Activated T-helper 17 cell treated with anti-CD3 and anti-CD28 coated beads, Interleukin-2, amount 50 U/mL, for 72 hours (primary cell): ENCODE measurements around the gene SBK1. TPM values are rescaled to one million over a fixed set of nuclear protein-coding genes. Genes with fewer than 3 reads are reported as not detected.
"Not testable (repeated sequence)": the region's sequence is repeated elsewhere in the genome, so short reads cannot be mapped to it uniquely, and the experiment has no call there.

Experiments
- ATAC-seq: fragments of 150-1000 bp; cut with Tn5 transposase; replicated peaks from 2 replicates; pipeline ENCODE4 v1.10.0; 2021; ENCODE audit warnings: mild to moderate bottlenecking, moderate library complexity
- H3K27ac Mint-ChIP-seq: one replicate; pipeline ENCODE4 v1.8.0; 2022; ENCODE audit warnings: mixed read lengths
- H3K27me3 Mint-ChIP-seq: one replicate; pipeline ENCODE4 v1.8.0; 2022; ENCODE audit warnings: mixed read lengths
- H3K36me3 Mint-ChIP-seq: one replicate; pipeline ENCODE4 v1.8.0; 2022; ENCODE audit warnings: low read depth, mild to moderate bottlenecking, mixed read lengths
- H3K4me1 Mint-ChIP-seq: one replicate; pipeline ENCODE4 v1.8.0; 2022; ENCODE audit warnings: mixed read lengths
- H3K4me3 Mint-ChIP-seq: one replicate; pipeline ENCODE4 v1.8.0; 2022; ENCODE audit warnings: mild to moderate bottlenecking, mixed read lengths
- H3K9me3 Mint-ChIP-seq: one replicate; pipeline ENCODE4 v1.8.0; 2022; ENCODE audit warnings: mixed read lengths
- total RNA-seq, 2 donors: library from RNA; stranded (reverse); gene quantifications; one replicate each; pipeline ENCODE4 v1.2.3, GENCODE V29; 2022

SBK1 gene
- total RNA-seq, result 10 to 100 TPM in 1 of 2 donors, 1 to 10 TPM in 1; 1.7 to 17.6 TPM

GRCh38 chr16:28291651-28292626 lies at the start of gene SBK1:
Gene SBK1 (plus strand): TSS chr16:28292525. CDS start chr16:28317392, 24,867 bp downstream.
- peaks cover 31% of the 10 kb centered on the region for H3K4me1 Mint-ChIP-seq
- peak within 1 kb of the TSS; percentile 47 for H3K27ac Mint-ChIP-seq
- no peaks in the 10 kb centered on the region for H3K9me3 Mint-ChIP-seq
- H3K4me3 Mint-ChIP-seq, result peak within 1 kb of the TSS; percentile 80
- H3K36me3 Mint-ChIP-seq, result peaks cover 9% of the 10 kb centered on the region
- no peaks in the 10 kb centered on the region for H3K27me3 Mint-ChIP-seq
- ATAC-seq, result peak; percentile 96

GRCh38 chr16:28249483-28249882 lies 42.8 kb upstream of the SBK1 start:
- not testable (repeated sequence) for H3K27me3 Mint-ChIP-seq, H3K4me3 Mint-ChIP-seq, H3K27ac Mint-ChIP-seq, H3K9me3 Mint-ChIP-seq, ATAC-seq, H3K4me1 Mint-ChIP-seq, H3K36me3 Mint-ChIP-seq

DNA sequence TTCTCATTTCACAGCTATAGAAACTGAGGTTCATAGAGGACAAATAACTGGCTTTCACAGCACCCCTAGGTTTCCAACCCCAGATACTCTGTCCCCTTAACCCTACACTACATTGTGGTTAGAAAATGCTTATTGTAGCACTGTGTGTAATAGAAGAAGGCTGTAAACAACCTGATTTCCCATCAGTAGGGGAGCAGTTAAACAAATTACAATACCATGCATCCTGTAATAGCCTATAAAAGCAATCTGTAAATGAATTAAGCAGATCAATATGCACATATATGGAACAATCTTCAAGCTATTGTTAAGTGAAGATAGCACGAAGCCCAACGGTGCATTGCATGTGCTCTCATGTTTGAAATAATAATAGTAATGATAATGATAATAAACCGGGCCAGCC lies 41.3 kb upstream of the SBK1 start:
- no peak overlapping the region for H3K27ac Mint-ChIP-seq
- H3K36me3 Mint-ChIP-seq, result no peaks in the 10 kb centered on the region
- H3K9me3 Mint-ChIP-seq, result no peaks in the 10 kb centered on the region

GRCh38 chr16:28254158-28254557 lies 38.2 kb upstream of the SBK1 start:
- Mint-ChIP-seq H3K4me1 (no peaks in the 10 kb centered on the region), H3K9me3 (no peaks in the 10 kb centered on the region), H3K36me3 (no peaks in the 10 kb centered on the region), H3K27ac (no peak overlapping the region), H3K27me3 (peaks cover 3% of the 10 kb centered on the region), H3K4me3 (no peak overlapping the region)
- no peak for ATAC-seq

More for the DNA sequence above, 41.3 kb upstream of the SBK1 start:
- no peaks in the 10 kb centered on the region for H3K4me1 Mint-ChIP-seq
- no peak overlapping the region for H3K4me3 Mint-ChIP-seq
- peaks cover 3% of the 10 kb centered on the region for H3K27me3 Mint-ChIP-seq
- ATAC-seq, result no peak

GRCh38 chr16:28255838-28256237 lies 36.5 kb upstream of the SBK1 start:
- Mint-ChIP-seq H3K36me3 (no peaks in the 10 kb centered on the region), H3K9me3 (no peaks in the 10 kb centered on the region), H3K27me3 (peaks cover 7% of the 10 kb centered on the region), H3K27ac (no peak overlapping the region), H3K4me3 (no peak overlapping the region), H3K4me1 (peaks cover 6% of the 10 kb centered on the region)
- no peak for ATAC-seq

DNA sequence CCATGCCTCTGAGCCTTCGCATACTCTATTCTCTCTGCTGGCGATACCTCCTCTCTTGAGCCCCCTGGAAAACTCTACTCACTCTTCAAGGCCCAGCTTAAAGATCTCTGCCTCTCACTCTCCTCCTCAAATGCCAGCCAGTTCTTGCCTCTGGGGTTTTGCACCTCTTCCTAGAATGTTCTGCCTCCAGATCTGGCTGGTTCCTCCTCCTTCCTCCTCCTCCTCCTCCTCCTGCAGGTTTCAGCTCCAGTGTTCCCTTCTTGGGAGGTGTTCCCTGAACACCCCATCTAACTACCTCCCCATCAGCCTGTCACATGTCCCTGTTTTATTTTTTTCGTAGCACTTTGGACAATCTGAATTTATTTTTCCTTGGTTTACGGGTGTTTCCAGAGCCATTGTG lies 35.1 kb upstream of the SBK1 start:
- ATAC-seq, result no peak

GRCh38 chr16:28258567-28258966 lies 33.8 kb upstream of the SBK1 start:
- no peaks in the 10 kb centered on the region for H3K36me3 Mint-ChIP-seq

More for the DNA sequence above, 35.1 kb upstream of the SBK1 start:
- Mint-ChIP-seq H3K36me3 (no peaks in the 10 kb centered on the region), H3K9me3 (no peaks in the 10 kb centered on the region), H3K4me3 (no peak overlapping the region), H3K27me3 (peaks cover 10% of the 10 kb centered on the region), H3K4me1 (peaks cover 6% of the 10 kb centered on the region), H3K27ac (no peak overlapping the region)

DNA sequence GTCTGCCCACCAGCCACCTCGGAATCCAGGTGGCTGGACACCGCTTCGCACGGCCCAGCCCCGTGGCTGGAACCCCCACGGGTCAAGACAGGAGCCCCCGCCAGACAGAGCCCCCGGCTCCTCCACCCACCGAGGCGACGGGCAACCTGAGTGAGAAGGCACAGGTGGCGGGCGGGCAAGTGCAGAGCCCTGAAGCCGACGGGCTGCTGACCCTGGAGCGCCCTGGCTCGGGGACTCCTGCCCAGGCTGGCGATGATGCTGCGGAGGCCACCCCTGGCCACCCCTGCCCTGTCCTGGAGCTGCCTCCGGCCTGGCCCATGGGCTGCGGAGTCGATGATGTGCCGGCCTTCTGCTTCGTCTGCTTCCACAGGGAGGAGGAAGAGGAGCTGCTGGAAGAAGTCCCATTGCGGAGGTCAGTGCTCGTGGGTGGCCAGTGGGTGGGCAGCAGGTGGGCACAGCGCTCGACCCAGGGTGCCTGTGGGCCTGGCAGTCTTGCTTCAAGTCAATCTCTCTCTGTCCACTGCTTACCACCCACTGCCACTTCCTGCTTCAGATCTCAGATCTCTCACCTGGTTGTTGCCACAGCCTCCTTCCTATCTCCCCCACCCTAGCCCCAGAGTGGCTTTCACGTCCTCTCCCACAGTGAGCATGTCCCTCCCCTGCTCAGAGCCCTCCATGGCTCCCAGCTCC lies 33.1 kb upstream of the SBK1 start:
- Mint-ChIP-seq H3K36me3 (no peaks in the 10 kb centered on the region), H3K27ac (no peak overlapping the region), H3K9me3 (no peaks in the 10 kb centered on the region), H3K27me3 (peaks cover 11% of the 10 kb centered on the region), H3K4me3 (no peak overlapping the region), H3K4me1 (peaks cover 6% of the 10 kb centered on the region)
- no peak for ATAC-seq

More at GRCh38 chr16:28258567-28258966, 33.8 kb upstream of the SBK1 start:
- ATAC-seq, result no peak
- no peak overlapping the region for H3K4me3 Mint-ChIP-seq
- no peaks in the 10 kb centered on the region for H3K9me3 Mint-ChIP-seq
- no peak overlapping the region for H3K27ac Mint-ChIP-seq
- peaks cover 11% of the 10 kb centered on the region for H3K27me3 Mint-ChIP-seq
- peaks cover 6% of the 10 kb centered on the region for H3K4me1 Mint-ChIP-seq

DNA sequence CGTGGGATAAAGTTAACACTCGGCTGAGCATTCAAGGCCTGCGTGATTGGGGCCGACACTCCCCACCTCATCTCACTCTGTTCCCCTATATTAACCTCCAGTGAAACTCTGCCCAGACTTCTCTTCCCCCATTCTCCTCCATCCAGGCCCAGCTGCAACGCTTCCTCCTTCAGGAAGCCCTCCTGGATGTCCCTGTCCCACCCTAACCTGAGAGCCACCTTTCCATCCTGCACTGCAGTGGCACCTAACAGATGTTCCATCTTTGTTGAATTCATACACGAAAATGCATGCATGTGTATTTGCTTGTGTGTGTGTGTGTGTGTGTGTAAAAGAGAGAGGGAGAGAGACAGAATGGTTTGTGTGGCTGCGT lies 32.6 kb upstream of the SBK1 start:
- no peak overlapping the region for H3K4me3 Mint-ChIP-seq
- peaks cover 6% of the 10 kb centered on the region for H3K4me1 Mint-ChIP-seq
- H3K27ac Mint-ChIP-seq, result no peak overlapping the region
- H3K27me3 Mint-ChIP-seq, result peaks cover 11% of the 10 kb centered on the region
- no peak for ATAC-seq
- H3K36me3 Mint-ChIP-seq, result no peaks in the 10 kb centered on the region
- H3K9me3 Mint-ChIP-seq, result no peaks in the 10 kb centered on the region

DNA sequence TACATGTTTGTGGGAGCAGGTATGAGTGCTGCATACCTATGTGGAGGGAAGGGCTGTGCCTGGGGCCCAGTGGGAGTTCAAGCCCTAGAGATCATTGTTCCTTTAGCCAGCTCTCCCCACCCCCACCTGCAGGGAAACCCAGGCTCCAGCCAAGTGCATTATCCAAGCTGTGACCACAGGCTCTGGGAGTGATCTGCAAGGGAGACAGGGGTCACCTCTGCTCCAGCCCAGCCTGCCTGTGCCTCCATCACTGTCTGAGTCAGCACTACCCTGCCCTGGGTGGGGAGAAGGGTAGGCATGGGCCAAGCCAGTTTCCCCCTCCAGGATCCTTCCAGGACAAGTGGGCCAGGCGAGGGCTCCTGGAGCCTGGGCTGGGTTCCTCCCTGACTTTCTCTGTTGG lies 32.1 kb upstream of the SBK1 start:
- ATAC-seq, result no peak
- H3K27ac Mint-ChIP-seq, result no peak overlapping the region
- H3K36me3 Mint-ChIP-seq, result no peaks in the 10 kb centered on the region
- peaks cover 6% of the 10 kb centered on the region for H3K4me1 Mint-ChIP-seq
- H3K27me3 Mint-ChIP-seq, result peaks cover 11% of the 10 kb centered on the region
- H3K9me3 Mint-ChIP-seq, result no peaks in the 10 kb centered on the region
- no peak overlapping the region for H3K4me3 Mint-ChIP-seq

- no peak for ATAC-seq
- H3K4me1 Mint-ChIP-seq, result peaks cover 6% of the 10 kb centered on the region
- no peaks in the 10 kb centered on the region for H3K36me3 Mint-ChIP-seq
- H3K27me3 Mint-ChIP-seq, result peaks cover 11% of the 10 kb centered on the region
- H3K27ac Mint-ChIP-seq, result no peak overlapping the region
- no peak overlapping the region for H3K4me3 Mint-ChIP-seq
- no peaks in the 10 kb centered on the region for H3K9me3 Mint-ChIP-seq
Measured at GRCh38 chr16:28261942-28262341, 30.4 kb upstream of the SBK1 start.

DNA sequence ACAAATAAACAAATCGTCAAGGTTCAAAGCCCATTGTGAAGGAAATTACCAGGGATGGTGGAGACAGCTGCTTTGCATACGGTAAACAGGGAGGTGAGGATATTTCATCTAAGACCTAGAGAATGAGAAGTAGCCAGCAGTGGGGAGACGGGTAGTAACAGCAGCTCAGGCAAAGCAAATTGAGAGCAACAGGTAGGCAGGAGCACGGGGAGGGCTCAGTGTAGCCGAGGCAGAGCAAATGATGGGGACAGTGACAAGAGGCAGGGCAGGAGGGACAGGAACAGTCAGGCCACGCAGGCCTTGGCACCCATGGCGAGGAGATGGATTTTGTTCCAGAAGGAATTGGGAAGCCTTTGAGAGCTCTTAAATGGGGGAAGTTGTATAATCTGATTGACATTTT lies 29.0 kb upstream of the SBK1 start:
- Mint-ChIP-seq H3K36me3 (no peaks in the 10 kb centered on the region), H3K27me3 (peaks cover 11% of the 10 kb centered on the region), H3K4me1 (peaks cover 6% of the 10 kb centered on the region), H3K9me3 (no peaks in the 10 kb centered on the region), H3K4me3 (no peak overlapping the region), H3K27ac (no peak overlapping the region)
- no peak for ATAC-seq

DNA sequence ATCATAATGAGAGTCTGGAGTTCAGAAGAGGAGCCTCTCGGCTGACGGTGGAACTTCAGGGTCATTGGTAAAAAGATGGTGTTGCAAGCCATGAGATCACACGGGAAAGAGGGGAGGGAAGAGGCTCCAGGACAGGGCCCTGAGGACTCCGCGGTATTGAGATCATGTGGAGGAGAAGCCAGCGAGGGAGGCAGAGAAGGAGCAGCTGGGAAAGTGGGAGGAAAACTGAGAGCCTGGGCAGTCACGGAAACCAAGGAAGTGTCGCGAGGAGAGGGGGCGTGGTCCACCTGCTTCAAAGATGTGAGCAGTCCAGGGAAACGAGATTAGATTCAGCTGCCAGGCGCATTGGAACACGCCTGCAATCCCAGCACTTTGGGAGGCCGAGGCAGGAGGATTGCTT lies 27.7 kb upstream of the SBK1 start:
- ATAC-seq, result no peak
- peaks cover 11% of the 10 kb centered on the region for H3K27me3 Mint-ChIP-seq
- H3K27ac Mint-ChIP-seq, result no peak overlapping the region
- no peaks in the 10 kb centered on the region for H3K9me3 Mint-ChIP-seq
- no peaks in the 10 kb centered on the region for H3K36me3 Mint-ChIP-seq
- peaks cover 3% of the 10 kb centered on the region for H3K4me1 Mint-ChIP-seq
- no peak overlapping the region for H3K4me3 Mint-ChIP-seq

- Mint-ChIP-seq H3K4me3 (no peak overlapping the region), H3K4me1 (no peaks in the 10 kb centered on the region), H3K36me3 (no peaks in the 10 kb centered on the region), H3K27ac (no peak overlapping the region), H3K9me3 (no peaks in the 10 kb centered on the region), H3K27me3 (peaks cover 8% of the 10 kb centered on the region)
- ATAC-seq, result no peak
Measured at GRCh38 chr16:28265822-28266221, 26.5 kb upstream of the SBK1 start.

GRCh38 chr16:28267356-28267755 lies 25.0 kb upstream of the SBK1 start:
- Mint-ChIP-seq H3K4me1 (no peaks in the 10 kb centered on the region), H3K36me3 (no peaks in the 10 kb centered on the region), H3K9me3 (no peaks in the 10 kb centered on the region)

More at GRCh38 chr16:28267356-28267755, 25.0 kb upstream of the SBK1 start:
- no peak for ATAC-seq
- Mint-ChIP-seq H3K27me3 (peaks cover 5% of the 10 kb centered on the region), H3K4me3 (no peak overlapping the region), H3K27ac (no peak overlapping the region)
